Activated CD4-positive, alpha-beta T cell treated with anti-CD3 and anti-CD28 coated beads, Interleukin-2, amount 50 U/mL, for 24 hours (primary cell): ENCODE results near the gene JUP.
A peak's percentile ranks its signal among the peaks of the same experiment; 100 is the strongest.
"Not testable (repeated sequence)": the region's sequence is repeated elsewhere in the genome, so short reads cannot be mapped to it uniquely, and the experiment has no call there.

ENCODE experiments used
- DNase-seq, 2 donors: peaks; one replicate each; pipeline ENCODE4 v3.0.0-alpha.2; 2020; ENCODE audit warnings: low read depth in 1 of 2, low spot score in 1 of 2

Gene JUP

GRCh38 chr17:41786227-41787020, at the start of gene JUP:
Gene JUP (minus strand): TSS chr17:41786711. CDS start chr17:41771854, 14,857 bp downstream.
- DNase-seq: peak; percentile 72 to 81

DNA sequence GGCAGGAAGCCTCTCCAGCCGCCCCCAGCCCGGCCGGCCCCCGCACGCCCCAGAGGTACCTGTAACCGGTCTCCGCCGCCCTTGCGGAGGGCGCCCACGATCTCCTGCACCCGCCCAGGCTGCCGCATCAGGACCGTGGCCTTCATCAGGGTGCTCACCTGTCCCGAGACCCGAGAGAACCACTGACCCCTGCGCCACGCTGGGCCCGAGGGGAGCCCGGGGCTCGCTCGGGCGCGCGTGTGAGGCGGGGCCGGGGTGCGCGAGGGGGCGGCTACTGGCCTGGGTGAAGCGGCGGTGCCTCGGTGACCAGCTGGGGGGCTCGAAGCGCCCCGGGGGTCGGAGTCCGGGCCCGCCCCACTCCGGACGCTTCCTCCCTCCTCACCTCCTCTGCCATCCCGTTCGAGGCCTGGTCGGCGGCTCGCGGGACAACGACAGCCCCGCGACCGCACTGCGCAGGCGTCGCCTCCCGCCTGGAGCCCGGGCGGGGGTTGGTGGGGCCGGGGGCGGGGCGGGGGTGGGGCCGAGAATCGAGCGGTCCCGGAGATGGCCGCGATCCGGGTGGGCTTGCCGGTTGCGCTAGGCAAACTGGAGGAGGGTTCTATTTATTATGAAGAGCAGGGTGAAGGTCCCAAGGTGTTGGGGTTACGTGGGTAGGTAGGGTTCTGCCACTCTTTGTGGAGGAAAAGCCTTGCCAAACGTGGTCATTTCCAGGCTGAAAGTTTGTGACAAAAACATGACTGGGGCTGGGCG, 49.5 kb upstream of the JUP start, which contains the start of gene NT5C3B:
Gene NT5C3B (minus strand): TSS at position 433 of the 750 bp plus-strand sequence. CDS start 39 bp downstream, at position 394.
- peak in 1 of 2 donors; percentile 34 for DNase-seq

- DNase-seq: no peak
These were observed 48.8 kb upstream of the JUP start for GRCh38 chr17:41835214-41835799.

DNA sequence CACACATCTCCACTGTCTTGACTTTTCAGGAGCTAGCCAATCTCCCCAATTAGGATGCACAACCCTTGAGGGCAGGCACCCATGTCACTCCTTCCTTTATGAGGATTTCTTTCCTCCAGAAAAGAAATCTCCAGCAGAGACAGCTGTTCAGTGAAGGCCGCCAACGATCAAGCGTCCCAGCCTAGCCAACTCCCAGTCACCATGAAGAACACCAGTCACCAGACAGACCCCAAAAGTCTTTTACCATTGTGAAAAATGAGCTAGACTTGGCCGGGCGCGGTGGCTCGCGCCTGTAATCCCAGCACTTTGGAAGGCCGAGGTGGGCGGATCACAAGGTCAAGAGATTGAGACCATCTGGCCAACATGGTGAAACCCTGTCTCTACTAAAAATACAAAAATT, 43.5 kb upstream of the JUP start:
- DNase-seq: not testable (repeated sequence)

DNA sequence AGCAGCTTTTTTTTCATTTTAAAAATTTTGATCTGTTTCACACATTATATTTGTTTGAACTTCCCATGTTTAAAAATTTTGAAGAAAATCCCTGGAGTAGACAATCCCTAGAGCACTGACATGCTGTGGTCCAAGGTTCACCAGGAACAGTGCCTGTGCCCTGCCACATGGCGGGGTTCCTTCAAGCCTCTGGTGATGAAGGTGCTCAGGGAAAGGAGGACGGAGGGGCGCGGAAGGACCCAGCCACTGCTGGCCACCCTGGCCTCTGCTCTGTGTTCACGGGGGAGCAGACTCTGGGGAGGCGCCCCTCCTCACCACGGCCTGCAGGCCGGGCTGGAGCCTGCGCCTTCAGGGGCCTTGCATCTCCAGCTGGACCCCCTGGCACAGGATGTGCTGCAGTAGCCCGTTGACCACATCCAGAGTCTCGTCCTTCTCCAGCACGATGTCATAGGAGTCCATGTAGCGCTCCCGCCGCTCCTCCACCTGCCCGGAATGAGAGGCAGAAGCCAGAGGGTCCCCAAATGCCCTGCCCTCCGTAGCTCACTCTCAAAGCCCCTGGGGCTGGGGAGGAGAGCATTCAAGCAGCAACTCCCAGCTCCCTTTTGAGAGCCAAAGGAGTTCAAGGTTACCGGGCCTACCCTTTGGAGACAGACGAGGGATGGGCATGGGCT, 38.8 kb upstream of the JUP start:
- no peak for DNase-seq

- no peak for DNase-seq
These were observed 37.6 kb upstream of the JUP start for GRCh38 chr17:41824086-41824485.

GRCh38 chr17:41823580-41823979, 37.1 kb upstream of the JUP start:
- no peak for DNase-seq

DNA sequence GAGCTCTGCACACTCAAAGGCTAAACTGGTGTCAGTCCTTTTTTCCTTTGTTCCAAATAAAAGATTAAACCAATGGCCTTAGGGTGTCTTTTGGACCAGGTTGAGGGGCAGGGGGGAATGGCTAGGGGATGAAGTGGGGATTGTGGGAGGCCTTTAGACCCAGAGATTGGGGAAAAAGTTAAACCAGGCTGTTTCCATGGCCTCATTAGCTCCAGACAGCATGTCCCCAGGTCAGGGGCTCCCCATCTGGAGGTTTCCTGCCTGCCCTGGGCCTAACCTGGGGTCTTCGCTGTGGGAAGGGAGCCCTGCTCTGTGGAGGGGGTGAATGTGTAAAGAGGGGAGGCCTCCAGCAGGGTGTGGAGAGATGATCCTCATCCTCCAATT, 36.6 kb upstream of the JUP start:
- no peak for DNase-seq

- DNase-seq: no peak
These were observed 36.0 kb upstream of the JUP start for GRCh38 chr17:41822216-41823140.

GRCh38 chr17:41821776-41822175, 35.3 kb upstream of the JUP start:
- no peak for DNase-seq

DNA sequence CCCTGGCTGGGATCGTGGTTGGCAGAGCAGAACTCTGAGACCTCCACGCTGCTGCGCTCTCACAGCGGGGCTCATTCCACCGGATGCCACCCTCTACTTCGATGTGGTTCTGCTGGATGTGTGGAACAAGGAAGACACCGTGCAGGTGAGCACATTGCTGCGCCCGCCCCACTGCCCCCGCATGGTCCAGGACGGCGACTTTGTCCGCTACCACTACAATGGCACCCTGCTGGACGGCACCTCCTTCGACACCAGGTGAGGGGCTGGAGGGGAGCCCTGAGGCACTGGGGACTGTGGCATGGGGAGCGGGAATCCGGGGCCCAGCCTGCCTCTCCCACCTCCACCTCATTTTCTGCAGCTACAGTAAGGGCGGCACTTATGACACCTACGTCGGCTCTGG, 31.5 kb upstream of the JUP start:
- no peak for DNase-seq

- no peak for DNase-seq
These were observed 30.3 kb upstream of the JUP start for GRCh38 chr17:41816637-41817320.

GRCh38 chr17:41814195-41814594, 27.7 kb upstream of the JUP start:
- no peak for DNase-seq

GRCh38 chr17:41813699-41814124, 27.2 kb upstream of the JUP start:
- DNase-seq: no peak

DNA sequence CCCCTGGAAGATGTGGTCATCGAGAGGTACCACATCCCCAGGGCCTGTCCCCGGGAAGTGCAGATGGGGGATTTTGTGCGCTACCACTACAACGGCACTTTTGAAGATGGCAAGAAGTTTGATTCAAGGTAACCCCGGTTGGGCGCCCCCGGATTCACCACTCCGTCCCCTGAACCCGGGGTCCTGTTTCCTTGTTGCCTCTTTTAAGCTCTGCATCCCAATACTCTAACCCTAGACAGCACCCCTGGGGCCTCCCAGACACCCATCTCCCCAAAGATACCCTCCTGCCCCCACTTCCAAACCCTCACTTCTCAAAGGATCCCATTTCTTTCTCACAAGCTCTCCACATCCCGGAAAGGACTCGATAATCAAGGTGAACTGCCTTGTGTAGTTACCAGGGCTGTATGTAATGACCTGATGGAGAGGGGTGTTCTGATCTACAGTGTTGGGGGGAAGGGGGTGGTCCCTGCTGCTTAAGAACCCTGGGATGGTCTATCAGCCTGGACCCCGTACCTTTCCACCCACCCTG, 26.7 kb upstream of the JUP start:
- no peak for DNase-seq

- no peak for DNase-seq
These were observed 26.1 kb upstream of the JUP start, which contains the start of gene FKBP10 for GRCh38 chr17:41812381-41813151. Gene FKBP10 (plus strand): TSS chr17:41813004. CDS start chr17:41813035, 31 bp downstream.

- DNase-seq: peak; percentile 38 to 58
These were observed 25.3 kb upstream of the JUP start, which contains the start of gene P3H4 for GRCh38 chr17:41811549-41812380. Gene P3H4 (minus strand): TSS chr17:41811949. CDS start chr17:41811915, 34 bp downstream.
